Spleen (tissue), 7 donors: Measurements from ENCODE around the gene CMTM4.

Source experiments
- CTCF ChIP-seq, 11 experiments: fragments of 200-600 bp in 7 of 11; fragments of 450-650 bp in 4 of 11; sonication (generic) in 4 of 11; IDR thresholded peaks in 8 of 11; conservative IDR thresholded peaks in 3 of 11; 1 replicate in 7 of 11; 2 replicates in 4 of 11; pipeline versions ENCODE4 v1.4.0 to v1.8.0; 2016 to 2021; ENCODE audit warnings: antibody characterized with exemption in 11 of 11, inconsistent platforms in 4 of 11, mild to moderate bottlenecking in 1 of 11
- POLR2A ChIP-seq, 3 donors: fragments of 450-650 bp; IDR thresholded peaks; one replicate each; pipeline ENCODE4 v1.5.1; 2017; ENCODE audit warnings: antibody characterized with exemption in 3 of 3, mild to moderate bottlenecking in 1 of 3
- donor health status: DM: no; HTN: no; CAD: no; lungs with moderate emphysema.
- donor health status: DM: no; HTN: no; CAD: no.
- donor health status: DM: no; HTN: no; CAD: no.

GRCh38 chr16:66652661-66653360, 43.7 kb downstream of the CMTM4 start:
- TF ChIP-seq CTCF (IDR thresholded peaks at IDR 0.05 in 8 of 11, conservative IDR thresholded peaks at IDR 0.05 in 3 of 11) = no peak
- no peak for TF ChIP-seq POLR2A (IDR thresholded peaks at IDR 0.05)
